Skeletal muscle cell (primary cell): ENCODE data around the gene BTBD7.
A peak's percentile ranks its signal among the peaks of the same experiment; 100 is the strongest.

Experiments
- DNase-seq: peaks from one replicate; pipeline ENCODE4 v3.0.0-alpha.2; 2010; ENCODE audit warnings: low read depth
- H3K4me3 ChIP-seq: 2 replicates; pipeline ENCODE4 v1.5.1; 2011; ENCODE audit warnings: low read depth, mild to moderate bottlenecking, control low read depth, low read length, moderate library complexity

BTBD7 gene

GRCh38 chr14:93212432-93212831 is 120.4 kb downstream of the BTBD7 start:
- DNase-seq, result no peak
- no peak overlapping the region for H3K4me3 ChIP-seq

GRCh38 chr14:93207468-93208308 is 125.1 kb downstream of the BTBD7 start:
- DNase-seq, result peak; percentile 15
- peak overlapping the region; percentile 93 for H3K4me3 ChIP-seq

- DNase-seq, result peak; percentile 89
- peak within 1 kb of the TSS; percentile 93 for H3K4me3 ChIP-seq
These were observed 125.9 kb downstream of the BTBD7 start, which contains the start of the genes GON7 and UBR7 for GRCh38 chr14:93206793-93207467. GON7 (minus strand) TSS chr14:93207065; CDS start chr14:93207037, 28 bp downstream. UBR7 (plus strand) TSS chr14:93207256; CDS start chr14:93207292, 36 bp downstream.

- no peak overlapping the region for H3K4me3 ChIP-seq
- no peak for DNase-seq
These were observed 131.6 kb downstream of the BTBD7 start for GRCh38 chr14:93201155-93201704.

- H3K4me3 ChIP-seq, result no peak overlapping the region
- no peak for DNase-seq
These were observed 132.3 kb downstream of the BTBD7 start for GRCh38 chr14:93200553-93200952.

GRCh38 chr14:93199031-93199430 is 133.8 kb downstream of the BTBD7 start:
- no peak overlapping the region for H3K4me3 ChIP-seq
- DNase-seq, result no peak

- DNase-seq, result no peak
- no peak overlapping the region for H3K4me3 ChIP-seq
These were observed 137.4 kb downstream of the BTBD7 start for GRCh38 chr14:93195316-93195999.
